ENCODE results near the gene HJV. TPM values are rescaled to one million over a fixed set of nuclear protein-coding genes. Genes with fewer than 3 reads are reported as not detected.

HJV gene
- total and polyA plus RNA-seq, 2 of the 4 experiments (the other 2 are of a cell fraction) = not detected

GRCh38 chr1:146039844-146040194, 18.3 kb upstream of the HJV start:
- Histone ChIP-seq H3K4me3 (ENCODE audit: insufficient read depth, low read depth, low read length) (no peak overlapping the region), H3K36me3 (ENCODE audit: control insufficient read depth, insufficient read depth, low read length) (no peaks in the 10 kb centered on the region), H3K14ac (replicated peaks; ENCODE audit: low read depth, low read length) (no peak overlapping the region), H2AK5ac (ENCODE audit: low read depth, low read length) (no peak overlapping the region; the same call in 1 of the 2 replicates), H3K56ac (ENCODE audit: extremely low read depth, insufficient read depth, low read length) (no peak overlapping the region), H2BK5ac (ENCODE audit: low read depth, low read length, poor library complexity, severe bottlenecking) (no peak overlapping the region), H2AFZ (replicated peaks; ENCODE audit: low read length, poor library complexity) (peak overlapping the region; percentile 65), H2AK9ac (replicated peaks; ENCODE audit: low read depth, low read length, poor library complexity) (peak overlapping the region; percentile 75), H3K4ac (ENCODE audit: low read depth, low read length) (no peak overlapping the region), H2BK20ac (ENCODE audit: low read depth, low read length) (no peak overlapping the region), H3K9me3 (ENCODE audit: control insufficient read depth, insufficient read depth, low read length) (no peaks in the 10 kb centered on the region), H3K4me1 (ENCODE audit: control insufficient read depth, insufficient read depth, low read length) (no peaks in the 10 kb centered on the region), H4K8ac (ENCODE audit: low read depth in 2 of 2, low read length in 2 of 2) (no peak overlapping the region), H4K5ac (ENCODE audit: low read depth, low read length) (no peak overlapping the region), H3K9ac (ENCODE audit: low read depth, low read length) (no peak overlapping the region), H3K27me3 (ENCODE audit: control insufficient read depth, insufficient read depth, low read length) (no peaks in the 10 kb centered on the region), H4K91ac (ENCODE audit: insufficient read depth, low read depth, low read length) (no peak overlapping the region), H2BK15ac (ENCODE audit: low read depth, low read length) (no peak overlapping the region), H2BK120ac (ENCODE audit: low read depth, low read length) (no peak overlapping the region), H3K27ac (ENCODE audit: insufficient read depth, low read length) (no peak overlapping the region), H3K23ac (ENCODE audit: low read depth, low read length) (no peak overlapping the region), H3K4me2 (ENCODE audit: low read depth, low read length) (no peak overlapping the region), H3K79me1 (ENCODE audit: low read depth in 1 of 2, low read length in 2 of 2) (no peaks in the 10 kb centered on the region), H3K9me1 (ENCODE audit: insufficient read depth, low read length) (peaks cover 2% of the 10 kb centered on the region; the same call in 1 of the 2 replicates), H4K20me1 (ENCODE audit: insufficient read depth, low read length) (peaks cover 6% of the 10 kb centered on the region; the same call in 1 of the 2 replicates), H3K18ac (ENCODE audit: low read depth, low read length) (no peak overlapping the region)
- no peak for TF ChIP-seq ELK1 (IDR thresholded peaks at IDR 0.05; ENCODE audit: borderline replicate concordance, low read depth, low read length)
- no peak for TF ChIP-seq CEBPB (IDR thresholded peaks at IDR 0.05; ENCODE audit: low read depth, low read length)
- no peak for TF ChIP-seq RFX5 (IDR thresholded peaks at IDR 0.05; ENCODE audit: low read depth, low read length)
- ChIA-PET POLR2A (ENCODE audit: unreplicated experiment) (interaction anchor here (1.0 kb wide), 1 partner anchor 13 kb away, joined by 6 read pairs; no protein-coding TSS in a partner anchor), CTCF (no interaction called here)
- ATAC-seq (ENCODE audit: low read depth) (no peak), DNase-seq (no peak)
- BruUV-seq (replicated peaks) = no TSS peak
- in situ Hi-C loops (cut with MboI; ENCODE audit: low sequenced_read_pairs) = no loop called here
- dilution Hi-C loops (cut with HindIII; ENCODE audit: low sequenced_read_pairs, unreplicated experiment) = no loop called here
- intact Hi-C loops (cut with micrococcal nuclease) = no loop called here
- 80% methylated on average over 6 of the region's 9 CpGs; no CpG with 5 or more reads in 1 of the 2 experiments for WGBS, 2 experiments (ENCODE audit: extremely low coverage in 2 of 2, insufficient read length in 1 of 2)

Measured in IMR-90 (cell line).